ENCODE data around the gene RBM48. TPM values are rescaled to one million over a fixed set of nuclear protein-coding genes. Genes with fewer than 3 reads are reported as not detected.

The RBM48 gene
- polyA plus RNA-seq, 1 donor (not counting 4 experiments of a cell fraction or from before 2014, with no cell fraction given) = 6.3 TPM

- H3K27me3 ChIP-seq (ENCODE audit: control insufficient read depth, extremely low read depth, insufficient read depth, low read length) = no peaks in the 10 kb centered on the region
- H3K9ac ChIP-seq (ENCODE audit: control insufficient read depth, extremely low read depth, insufficient read depth, low read length) = no peak overlapping the region
- H3K27ac ChIP-seq (ENCODE audit: control insufficient read depth, insufficient read depth, low read length) = no peak overlapping the region
- H3K79me2 ChIP-seq (ENCODE audit: control insufficient read depth, insufficient read depth, low read length) = no peaks in the 10 kb centered on the region
- no peaks in the 10 kb centered on the region for H3K4me1 ChIP-seq (ENCODE audit: control insufficient read depth, extremely low read depth, insufficient read depth, low read length)
- H3K9me1 ChIP-seq (ENCODE audit: control insufficient read depth, extremely low read depth, insufficient read depth, low read length) = no peaks in the 10 kb centered on the region
- no peaks in the 10 kb centered on the region for H3K9me3 ChIP-seq (ENCODE audit: control insufficient read depth, low read depth, low read length)
- dilution Hi-C loops (cut with MboI; ENCODE audit: extremely low pct_ligation_motif_present, low sequenced_read_pairs) = no loop called here
- no peak overlapping the region for H2AFZ ChIP-seq (ENCODE audit: control insufficient read depth, low read length)
- FAIRE-seq = no peak
- TF ChIP-seq EZH2 (IDR thresholded peaks at IDR 0.05; ENCODE audit: low read length) (no peak), CTCF (optimal IDR thresholded peaks at IDR 0.05 in 1 of 3, IDR thresholded peaks at IDR 0.05 in 1 of 3, conservative IDR thresholded peaks at IDR 0.05 in 1 of 3; ENCODE audit: extremely low read depth in 1 of 3, insufficient read depth in 2 of 3, low read length in 3 of 3) (no peak)
- no peak overlapping the region for H3K4me3 ChIP-seq (ENCODE audit: control insufficient read depth in 2 of 3, extremely low read depth in 1 of 3, insufficient read depth in 2 of 3, low read depth in 1 of 3, low read length in 3 of 3)
- no peaks in the 10 kb centered on the region for H4K20me1 ChIP-seq (ENCODE audit: control insufficient read depth, extremely low read depth, insufficient read depth, low read length)
- no peak for DNase-seq (ENCODE audit: low read depth, low spot score)
- no peak overlapping the region for H3K4me2 ChIP-seq (ENCODE audit: control insufficient read depth, extremely low read depth, insufficient read depth, low read depth, low read length)
- peaks cover 10 to 24% of the 10 kb centered on the region in 2 experiments for H3K36me3 ChIP-seq (ENCODE audit: control insufficient read depth in 2 of 2, extremely low read depth in 1 of 2, insufficient read depth in 2 of 2, low read length in 2 of 2)
Observed at GRCh38 chr7:92569137-92569536, 40.5 kb downstream of the RBM48 start.

GRCh38 chr7:92576296-92576695, 47.7 kb downstream of the RBM48 start:
- Histone ChIP-seq H3K4me3 (ENCODE audit: control insufficient read depth in 2 of 3, extremely low read depth in 1 of 3, insufficient read depth in 2 of 3, low read depth in 1 of 3, low read length in 3 of 3) (no peak overlapping the region), H3K9me3 (ENCODE audit: control insufficient read depth, low read depth, low read length) (no peaks in the 10 kb centered on the region), H3K4me2 (ENCODE audit: control insufficient read depth, extremely low read depth, insufficient read depth, low read depth, low read length) (no peak overlapping the region), H3K79me2 (ENCODE audit: control insufficient read depth, insufficient read depth, low read length) (peaks cover 14% of the 10 kb centered on the region), H3K4me1 (ENCODE audit: control insufficient read depth, extremely low read depth, insufficient read depth, low read length) (no peaks in the 10 kb centered on the region), H3K9me1 (ENCODE audit: control insufficient read depth, extremely low read depth, insufficient read depth, low read length) (no peaks in the 10 kb centered on the region), H4K20me1 (ENCODE audit: control insufficient read depth, extremely low read depth, insufficient read depth, low read length) (no peaks in the 10 kb centered on the region), H3K27ac (ENCODE audit: control insufficient read depth, insufficient read depth, low read length) (no peak overlapping the region), H2AFZ (ENCODE audit: control insufficient read depth, low read length) (no peak overlapping the region), H3K36me3 (ENCODE audit: control insufficient read depth in 2 of 2, extremely low read depth in 1 of 2, insufficient read depth in 2 of 2, low read length in 2 of 2) (peaks cover 9 to 35% of the 10 kb centered on the region in 2 experiments), H3K9ac (ENCODE audit: control insufficient read depth, extremely low read depth, insufficient read depth, low read length) (no peak overlapping the region), H3K27me3 (ENCODE audit: control insufficient read depth, extremely low read depth, insufficient read depth, low read length) (no peaks in the 10 kb centered on the region)
- DNase-seq (ENCODE audit: low read depth, low spot score) (no peak), FAIRE-seq (no peak)
- dilution Hi-C loops (cut with MboI; ENCODE audit: extremely low pct_ligation_motif_present, low sequenced_read_pairs) = no loop called here
- TF ChIP-seq CTCF (optimal IDR thresholded peaks at IDR 0.05 in 1 of 3, IDR thresholded peaks at IDR 0.05 in 1 of 3, conservative IDR thresholded peaks at IDR 0.05 in 1 of 3; ENCODE audit: extremely low read depth in 1 of 3, insufficient read depth in 2 of 3, low read length in 3 of 3) (no peak), EZH2 (IDR thresholded peaks at IDR 0.05; ENCODE audit: low read length) (no peak)
